H1 (cell line): ENCODE results near the gene ZXDC. TPM values are rescaled to one million over a fixed set of nuclear protein-coding genes. Genes with fewer than 3 reads are reported as not detected.

Experiments used
- BRCA1 ChIP-seq: IDR thresholded peaks from 2 replicates; pipeline ENCODE4 v1.6.1; 2012; ENCODE audit warnings: low read depth, low read length, improper control_type of control experiment
- polyA plus RNA-seq, 7 experiments: library from polyadenylated mRNA; depleted of rRNA in 3 of 7; stranded (reverse) in 5 of 7; unstranded in 2 of 7; fragments of >200 nt in 5 of 7; fragments of 200-250 nt in 2 of 7; gene quantifications; 1 replicate in 5 of 7; 2 replicates in 1 of 7; 4 replicates in 1 of 7; pipeline versions ENCODE4 v1.2.1 to v1.2.3, GENCODE V29; 2011 to 2013; ENCODE audit warnings: missing spikeins in 2 of 7, mixed read lengths in 2 of 7
- total RNA-seq: library from RNA; stranded (reverse); fragmentation: NEBNext Ultra II Directional; extraction: Animal tissue kit (Norgen Biotek cat#: 25700); gene quantifications from 2 replicates; pipeline ENCODE4 v1.2.1, GENCODE V29; 2021
- TF ChIP-seq, protein P1 (sequence below): fragments of 300-600 bp; sonication (generic); IDR thresholded peaks from 2 replicates; pipeline ENCODE4 v1.7.1; 2012; ENCODE audit warnings: low read length, moderate library complexity, mild to moderate bottlenecking, inconsistent platforms; ENCODE audit not compliant: insufficient replicate concordance
- TF ChIP-seq, protein P2 (sequence below): IDR thresholded peaks from 2 replicates; pipeline ENCODE4 v1.6.1; 2012; ENCODE audit warnings: inconsistent platforms

Gene ZXDC
- total and polyA plus RNA-seq, 2 of the 8 experiments (the other 6 are each of a cell fraction or from before 2014, with no cell fraction given) = 12.7 to 24.3 TPM

DNA sequence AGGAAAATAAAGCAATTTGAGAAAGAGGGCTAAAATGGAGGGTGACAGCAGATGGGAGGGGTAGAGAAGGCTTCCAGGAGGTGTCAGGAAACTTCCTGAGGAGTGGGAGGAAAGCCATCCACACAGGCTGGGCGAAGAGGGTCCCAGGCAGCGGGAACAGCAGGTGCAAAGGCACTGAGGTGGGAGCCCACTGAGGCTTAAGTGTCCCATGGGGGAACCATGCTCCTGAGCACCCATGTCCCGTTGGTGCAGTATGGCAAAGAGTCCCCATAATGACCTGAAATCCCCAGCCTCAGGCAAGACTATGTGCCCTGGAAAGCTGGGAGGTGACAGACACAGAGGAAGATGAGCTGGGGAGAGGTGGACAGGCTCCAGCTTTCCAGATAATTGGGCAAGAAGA lies 50.9 kb downstream of the ZXDC start (continued):
- TF ChIP-seq, protein P1, sequence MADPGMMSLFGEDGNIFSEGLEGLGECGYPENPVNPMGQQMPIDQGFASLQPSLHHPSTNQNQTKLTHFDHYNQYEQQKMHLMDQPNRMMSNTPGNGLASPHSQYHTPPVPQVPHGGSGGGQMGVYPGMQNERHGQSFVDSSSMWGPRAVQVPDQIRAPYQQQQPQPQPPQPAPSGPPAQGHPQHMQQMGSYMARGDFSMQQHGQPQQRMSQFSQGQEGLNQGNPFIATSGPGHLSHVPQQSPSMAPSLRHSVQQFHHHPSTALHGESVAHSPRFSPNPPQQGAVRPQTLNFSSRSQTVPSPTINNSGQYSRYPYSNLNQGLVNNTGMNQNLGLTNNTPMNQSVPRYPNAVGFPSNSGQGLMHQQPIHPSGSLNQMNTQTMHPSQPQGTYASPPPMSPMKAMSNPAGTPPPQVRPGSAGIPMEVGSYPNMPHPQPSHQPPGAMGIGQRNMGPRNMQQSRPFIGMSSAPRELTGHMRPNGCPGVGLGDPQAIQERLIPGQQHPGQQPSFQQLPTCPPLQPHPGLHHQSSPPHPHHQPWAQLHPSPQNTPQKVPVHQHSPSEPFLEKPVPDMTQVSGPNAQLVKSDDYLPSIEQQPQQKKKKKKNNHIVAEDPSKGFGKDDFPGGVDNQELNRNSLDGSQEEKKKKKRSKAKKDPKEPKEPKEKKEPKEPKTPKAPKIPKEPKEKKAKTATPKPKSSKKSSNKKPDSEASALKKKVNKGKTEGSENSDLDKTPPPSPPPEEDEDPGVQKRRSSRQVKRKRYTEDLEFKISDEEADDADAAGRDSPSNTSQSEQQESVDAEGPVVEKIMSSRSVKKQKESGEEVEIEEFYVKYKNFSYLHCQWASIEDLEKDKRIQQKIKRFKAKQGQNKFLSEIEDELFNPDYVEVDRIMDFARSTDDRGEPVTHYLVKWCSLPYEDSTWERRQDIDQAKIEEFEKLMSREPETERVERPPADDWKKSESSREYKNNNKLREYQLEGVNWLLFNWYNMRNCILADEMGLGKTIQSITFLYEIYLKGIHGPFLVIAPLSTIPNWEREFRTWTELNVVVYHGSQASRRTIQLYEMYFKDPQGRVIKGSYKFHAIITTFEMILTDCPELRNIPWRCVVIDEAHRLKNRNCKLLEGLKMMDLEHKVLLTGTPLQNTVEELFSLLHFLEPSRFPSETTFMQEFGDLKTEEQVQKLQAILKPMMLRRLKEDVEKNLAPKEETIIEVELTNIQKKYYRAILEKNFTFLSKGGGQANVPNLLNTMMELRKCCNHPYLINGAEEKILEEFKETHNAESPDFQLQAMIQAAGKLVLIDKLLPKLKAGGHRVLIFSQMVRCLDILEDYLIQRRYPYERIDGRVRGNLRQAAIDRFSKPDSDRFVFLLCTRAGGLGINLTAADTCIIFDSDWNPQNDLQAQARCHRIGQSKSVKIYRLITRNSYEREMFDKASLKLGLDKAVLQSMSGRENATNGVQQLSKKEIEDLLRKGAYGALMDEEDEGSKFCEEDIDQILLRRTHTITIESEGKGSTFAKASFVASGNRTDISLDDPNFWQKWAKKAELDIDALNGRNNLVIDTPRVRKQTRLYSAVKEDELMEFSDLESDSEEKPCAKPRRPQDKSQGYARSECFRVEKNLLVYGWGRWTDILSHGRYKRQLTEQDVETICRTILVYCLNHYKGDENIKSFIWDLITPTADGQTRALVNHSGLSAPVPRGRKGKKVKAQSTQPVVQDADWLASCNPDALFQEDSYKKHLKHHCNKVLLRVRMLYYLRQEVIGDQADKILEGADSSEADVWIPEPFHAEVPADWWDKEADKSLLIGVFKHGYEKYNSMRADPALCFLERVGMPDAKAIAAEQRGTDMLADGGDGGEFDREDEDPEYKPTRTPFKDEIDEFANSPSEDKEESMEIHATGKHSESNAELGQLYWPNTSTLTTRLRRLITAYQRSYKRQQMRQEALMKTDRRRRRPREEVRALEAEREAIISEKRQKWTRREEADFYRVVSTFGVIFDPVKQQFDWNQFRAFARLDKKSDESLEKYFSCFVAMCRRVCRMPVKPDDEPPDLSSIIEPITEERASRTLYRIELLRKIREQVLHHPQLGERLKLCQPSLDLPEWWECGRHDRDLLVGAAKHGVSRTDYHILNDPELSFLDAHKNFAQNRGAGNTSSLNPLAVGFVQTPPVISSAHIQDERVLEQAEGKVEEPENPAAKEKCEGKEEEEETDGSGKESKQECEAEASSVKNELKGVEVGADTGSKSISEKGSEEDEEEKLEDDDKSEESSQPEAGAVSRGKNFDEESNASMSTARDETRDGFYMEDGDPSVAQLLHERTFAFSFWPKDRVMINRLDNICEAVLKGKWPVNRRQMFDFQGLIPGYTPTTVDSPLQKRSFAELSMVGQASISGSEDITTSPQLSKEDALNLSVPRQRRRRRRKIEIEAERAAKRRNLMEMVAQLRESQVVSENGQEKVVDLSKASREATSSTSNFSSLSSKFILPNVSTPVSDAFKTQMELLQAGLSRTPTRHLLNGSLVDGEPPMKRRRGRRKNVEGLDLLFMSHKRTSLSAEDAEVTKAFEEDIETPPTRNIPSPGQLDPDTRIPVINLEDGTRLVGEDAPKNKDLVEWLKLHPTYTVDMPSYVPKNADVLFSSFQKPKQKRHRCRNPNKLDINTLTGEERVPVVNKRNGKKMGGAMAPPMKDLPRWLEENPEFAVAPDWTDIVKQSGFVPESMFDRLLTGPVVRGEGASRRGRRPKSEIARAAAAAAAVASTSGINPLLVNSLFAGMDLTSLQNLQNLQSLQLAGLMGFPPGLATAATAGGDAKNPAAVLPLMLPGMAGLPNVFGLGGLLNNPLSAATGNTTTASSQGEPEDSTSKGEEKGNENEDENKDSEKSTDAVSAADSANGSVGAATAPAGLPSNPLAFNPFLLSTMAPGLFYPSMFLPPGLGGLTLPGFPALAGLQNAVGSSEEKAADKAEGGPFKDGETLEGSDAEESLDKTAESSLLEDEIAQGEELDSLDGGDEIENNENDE = no peak
- no peak for TF ChIP-seq BRCA1
- TF ChIP-seq, protein P2, sequence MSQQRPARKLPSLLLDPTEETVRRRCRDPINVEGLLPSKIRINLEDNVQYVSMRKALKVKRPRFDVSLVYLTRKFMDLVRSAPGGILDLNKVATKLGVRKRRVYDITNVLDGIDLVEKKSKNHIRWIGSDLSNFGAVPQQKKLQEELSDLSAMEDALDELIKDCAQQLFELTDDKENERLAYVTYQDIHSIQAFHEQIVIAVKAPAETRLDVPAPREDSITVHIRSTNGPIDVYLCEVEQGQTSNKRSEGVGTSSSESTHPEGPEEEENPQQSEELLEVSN = no peak
- TF ChIP-seq, all 59 proteins: peak for 0
